T-helper 1 cell treated with Interleukin-12 subunit alpha and Interleukin-12 subunit beta and Interleukin-4 antibody, amounts not matched to agents 30 ng/mL and 1 ng/mL, for 36 hours (primary cell): ENCODE data around the gene KMT2D. TPM values are rescaled to one million over a fixed set of nuclear protein-coding genes. Genes with fewer than 3 reads are reported as not detected.

Source experiments
- intact Hi-C: fragments of 100-400 bp; cut with micrococcal nuclease; formaldehyde crosslinking; loops from one replicate; pipeline ENCODE4 v1.15.1; 2024
- total RNA-seq: library from RNA; stranded (reverse); gene quantifications from 2 replicates; pipeline ENCODE4 v1.2.3, GENCODE V29; 2022

The KMT2D gene
- total RNA-seq: 107 and 123 TPM in 2 replicates

GRCh38 chr12:49060237-49061156 is at the start of gene KMT2D:
KMT2D (minus strand) TSS chr12:49060794; CDS start chr12:49055324, 5,470 bp downstream.
- intact Hi-C loops: loop anchor here (1.0 kb wide), 2 partner anchors 10 to 42 kb away; partner anchors contain the start of gene PRKAG1

GRCh38 chr12:49109641-49110463 is 49.3 kb upstream of the KMT2D start:
- intact Hi-C loops: loop anchor here (1.0 to 5.0 kb wide), 11 partner anchors 12 to 632 kb away; partner anchors contain the start of genes MCRS1, PRKAG1, TMBIM6 and TUBA1A

GRCh38 chr12:49108958-49109404 is 48.4 kb upstream of the KMT2D start:
- intact Hi-C loops: no loop called here

- intact Hi-C loops: no loop called here
Measured at GRCh38 chr12:49105504-49106084, 45.0 kb upstream of the KMT2D start.

GRCh38 chr12:49104822-49105221 is 44.2 kb upstream of the KMT2D start:
- intact Hi-C loops: no loop called here

GRCh38 chr12:49100380-49100779 is 39.8 kb upstream of the KMT2D start:
- intact Hi-C loops: no loop called here

GRCh38 chr12:49098703-49099102 is 38.1 kb upstream of the KMT2D start:
- intact Hi-C loops: loop anchor here (1.0 kb wide), 3 partner anchors 10 to 34 kb away; partner anchors contain the start of gene LMBR1L

GRCh38 chr12:49098035-49098451 is 37.4 kb upstream of the KMT2D start:
- intact Hi-C loops: loop anchor here (1.0 kb wide), 3 partner anchors 10 to 34 kb away; partner anchors contain the start of gene LMBR1L

- intact Hi-C loops: no loop called here
Measured at GRCh38 chr12:49097381-49097780, 36.8 kb upstream of the KMT2D start.

- intact Hi-C loops: loop anchor here (5.0 kb wide), 2 partner anchors 98 to 247 kb away; partner anchors contain the start of gene DDN
Measured at GRCh38 chr12:49094975-49095365, 34.4 kb upstream of the KMT2D start.

GRCh38 chr12:49094160-49094974 is 33.8 kb upstream of the KMT2D start, which contains the start of gene DHH:
DHH (minus strand) TSS chr12:49094801; CDS start chr12:49094512, 289 bp downstream.
- intact Hi-C loops: loop anchor here (5.0 kb wide), 2 partner anchors 97 to 248 kb away; partner anchors contain the start of gene DDN

- intact Hi-C loops: loop anchor here (5.0 kb wide), 2 partner anchors 96 to 249 kb away; partner anchors contain the start of gene DDN
Measured at GRCh38 chr12:49093792-49094159, 33.2 kb upstream of the KMT2D start.

- intact Hi-C loops: loop anchor here (5.0 kb wide), 2 partner anchors 96 to 249 kb away; partner anchors contain the start of gene DDN
Measured at GRCh38 chr12:49092816-49093406, 32.3 kb upstream of the KMT2D start.

GRCh38 chr12:49092086-49092815 is 31.7 kb upstream of the KMT2D start:
- intact Hi-C loops: loop anchor here (5.0 kb wide), 2 partner anchors 95 to 250 kb away; partner anchors contain the start of gene DDN

GRCh38 chr12:49091836-49092085 is 31.2 kb upstream of the KMT2D start:
- intact Hi-C loops: loop anchor here (5.0 kb wide), 2 partner anchors 94 to 251 kb away; partner anchors contain the start of gene DDN

- intact Hi-C loops: loop anchor here (5.0 kb wide), 2 partner anchors 94 to 251 kb away; partner anchors contain the start of gene DDN
Measured at GRCh38 chr12:49091056-49091835, 30.7 kb upstream of the KMT2D start.

GRCh38 chr12:49089821-49090773 is 29.5 kb upstream of the KMT2D start:
- intact Hi-C loops: loop anchor here (2.0 to 5.0 kb wide), 3 partner anchors 93 to 252 kb away; partner anchors contain the start of gene DDN
